Transverse colon (tissue), 4 donors: ENCODE data around the gene THNSL1. TPM values are rescaled to one million over a fixed set of nuclear protein-coding genes. Genes with fewer than 3 reads are reported as not detected.

Experiments used
- DNase-seq: peaks from one replicate; pipeline ENCODE4 v3.0.0-alpha.2; 2019
- H3K27ac ChIP-seq, 4 donors: fragments of 200-600 bp; sonication (generic); 2 replicates each; pipeline ENCODE4 v1.5.1; 2016 to 2018; ENCODE audit warnings: inconsistent platforms in 4 of 4
- H3K27me3 ChIP-seq: fragments of 200-600 bp; sonication (generic); 2 replicates; pipeline ENCODE4 v1.5.1; 2017; ENCODE audit warnings: inconsistent platforms
- H3K36me3 ChIP-seq, 4 donors: fragments of 200-600 bp; sonication (generic); 2 replicates each; pipeline ENCODE4 v1.5.1; 2017 to 2019; ENCODE audit warnings: inconsistent platforms in 4 of 4
- H3K4me1 ChIP-seq, 4 donors: fragments of 200-600 bp; sonication (generic); 2 replicates each; pipeline ENCODE4 v1.5.1; 2017 to 2020; ENCODE audit warnings: inconsistent platforms in 4 of 4
- H3K4me3 ChIP-seq, 4 donors: fragments of 200-600 bp; sonication (generic); 1 replicate in 1 of 4; 2 replicates in 3 of 4; pipeline versions ENCODE4 v1.5.1 to v1.6.1; 2017 to 2019; ENCODE audit warnings: inconsistent platforms in 4 of 4
- H3K9me3 ChIP-seq, 2 donors: fragments of 200-600 bp; sonication (generic); 2 replicates each; pipeline ENCODE4 v1.5.1; 2017 to 2019; ENCODE audit warnings: inconsistent platforms in 2 of 2
- EP300 ChIP-seq: sonication (generic); formaldehyde crosslinking; IDR thresholded peaks from one replicate; pipeline ENCODE4 v1.6.1; 2017; ENCODE audit warnings: antibody characterized with exemption, low read depth
- POLR2A ChIP-seq: fragments of 450-650 bp; IDR thresholded peaks from one replicate; pipeline ENCODE4 v1.6.1; 2016; ENCODE audit warnings: antibody characterized with exemption, mild to moderate bottlenecking, moderate library complexity
- POLR2AphosphoS5 ChIP-seq, 3 donors: sonication (generic); formaldehyde crosslinking; IDR thresholded peaks; one replicate each; pipeline ENCODE4 v1.6.1; 2016; ENCODE audit warnings: antibody characterized with exemption in 3 of 3
- WGBS, 2 donors: methylation state at CpG; one replicate each; pipeline ENCODE4 v1.1.5; 2018; ENCODE audit warnings: low coverage in 1 of 2; 5-methylcytosine and 5-hydroxymethylcytosine counted together
- in situ Hi-C, 4 donors: fragments of 200-750 bp; cut with MboI; loops; one replicate each; pipeline versions ENCODE4 v1.15.0 to v1.15.1; 2017; ENCODE audit warnings: low sequenced_read_pairs in 3 of 4, low pct_ligation_motif_present in 1 of 4, low pct_unique_long_range_greater_than_20kb in 1 of 4
- intact Hi-C: fragments of 100-400 bp; cut with DNase I; formaldehyde crosslinking; loops from one replicate; pipeline ENCODE4 v1.15.1; 2023; ENCODE audit warnings: low total_unique reads
- total RNA-seq, 4 donors: library from RNA; depleted of rRNA; stranded (reverse); fragments of >200 nt; gene quantifications; one replicate each; pipeline ENCODE4 v1.1.0, GENCODE V29; 2016
- TF ChIP-seq, protein P1 (sequence below), 5 experiments: fragments of 200-600 bp in 3 of 5; fragments of 450-650 bp in 2 of 5; sonication (generic) in 3 of 5; IDR thresholded peaks; 1 replicate in 2 of 5; 2 replicates in 3 of 5; pipeline ENCODE4 v1.5.1; 2016 to 2017; ENCODE audit warnings: antibody characterized with exemption in 5 of 5, inconsistent platforms in 3 of 5, mild to moderate bottlenecking in 2 of 5, moderate library complexity in 1 of 5

The THNSL1 gene
- total RNA-seq, 4 donors from 2014 or later = 0.60 to 2.2 (median 2.0) TPM

DNA sequence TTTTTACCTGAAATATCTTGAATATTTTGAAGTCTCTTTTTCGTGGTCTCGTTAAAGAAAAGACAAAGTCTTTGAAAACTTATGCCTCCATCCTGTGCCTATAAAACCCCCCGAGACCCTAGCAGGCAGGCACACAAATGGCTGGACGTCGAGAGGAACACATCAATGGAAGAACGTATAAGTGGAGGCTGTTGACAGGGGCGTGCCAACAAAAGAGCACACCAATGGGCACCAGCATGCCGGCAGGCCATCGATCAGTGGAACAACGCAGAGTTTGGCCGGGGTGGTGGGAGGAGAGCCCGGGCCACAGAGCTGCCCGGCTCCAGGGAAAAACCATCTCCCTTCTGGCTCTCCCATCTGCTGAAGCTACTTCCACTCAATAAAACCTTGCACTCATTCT lies 25.1 kb upstream of the THNSL1 start:
- H3K27ac ChIP-seq = no peak overlapping the region
- intact Hi-C loops (no loop called here), in situ Hi-C loops (loop anchor here in 3 of 4 donors (25.0 kb wide), 1 partner anchor 354 kb away; no protein-coding TSS in a partner anchor)
- WGBS, 2 donors = 88 to 91% methylated on average over 7 to 13 of the region's 13 CpGs
- no peaks in the 10 kb centered on the region for H3K27me3 ChIP-seq
- no peak overlapping the region for H3K4me3 ChIP-seq
- H3K9me3 ChIP-seq = no peaks in the 10 kb centered on the region
- no peaks in the 10 kb centered on the region for H3K36me3 ChIP-seq
- DNase-seq = no peak
- no peaks in the 10 kb centered on the region for H3K4me1 ChIP-seq
- TF ChIP-seq POLR2AphosphoS5 (IDR thresholded peaks at IDR 0.05) = no peak
- no peak for TF ChIP-seq POLR2A
- TF ChIP-seq EP300 = no peak
- TF ChIP-seq, protein P1, sequence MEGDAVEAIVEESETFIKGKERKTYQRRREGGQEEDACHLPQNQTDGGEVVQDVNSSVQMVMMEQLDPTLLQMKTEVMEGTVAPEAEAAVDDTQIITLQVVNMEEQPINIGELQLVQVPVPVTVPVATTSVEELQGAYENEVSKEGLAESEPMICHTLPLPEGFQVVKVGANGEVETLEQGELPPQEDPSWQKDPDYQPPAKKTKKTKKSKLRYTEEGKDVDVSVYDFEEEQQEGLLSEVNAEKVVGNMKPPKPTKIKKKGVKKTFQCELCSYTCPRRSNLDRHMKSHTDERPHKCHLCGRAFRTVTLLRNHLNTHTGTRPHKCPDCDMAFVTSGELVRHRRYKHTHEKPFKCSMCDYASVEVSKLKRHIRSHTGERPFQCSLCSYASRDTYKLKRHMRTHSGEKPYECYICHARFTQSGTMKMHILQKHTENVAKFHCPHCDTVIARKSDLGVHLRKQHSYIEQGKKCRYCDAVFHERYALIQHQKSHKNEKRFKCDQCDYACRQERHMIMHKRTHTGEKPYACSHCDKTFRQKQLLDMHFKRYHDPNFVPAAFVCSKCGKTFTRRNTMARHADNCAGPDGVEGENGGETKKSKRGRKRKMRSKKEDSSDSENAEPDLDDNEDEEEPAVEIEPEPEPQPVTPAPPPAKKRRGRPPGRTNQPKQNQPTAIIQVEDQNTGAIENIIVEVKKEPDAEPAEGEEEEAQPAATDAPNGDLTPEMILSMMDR (IDR thresholded peaks at IDR 0.05) = no peak

DNA sequence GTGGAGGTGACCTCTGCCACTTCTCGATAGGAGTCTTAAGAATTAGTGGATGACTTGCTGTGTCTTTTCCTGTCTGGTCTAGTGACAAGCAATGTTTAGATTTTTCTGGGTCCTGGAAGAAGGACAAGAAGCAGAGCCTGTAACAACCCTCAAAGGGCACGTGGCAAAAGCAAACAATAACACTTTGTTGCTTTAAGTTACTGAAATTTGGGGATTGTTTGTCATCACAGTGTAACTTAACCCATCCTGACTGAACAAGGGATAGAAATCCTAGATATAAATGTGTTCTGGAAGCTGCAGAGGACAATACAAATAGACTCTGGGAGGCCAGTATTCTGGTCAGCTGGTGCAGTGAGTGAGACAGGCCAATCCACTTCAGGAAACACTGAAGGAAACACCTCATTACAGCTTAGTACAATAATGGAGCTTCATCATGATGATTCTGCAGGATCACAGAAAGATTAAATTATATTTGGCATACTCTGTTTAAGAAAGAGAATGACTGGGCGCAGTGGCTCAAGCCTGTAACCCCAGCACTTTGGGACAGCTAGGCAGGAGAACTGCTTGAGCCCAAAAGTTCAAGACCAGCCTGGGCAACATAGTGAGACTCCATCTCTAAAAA lies 23.8 kb upstream of the THNSL1 start:
- in situ Hi-C loops (loop anchor here in 3 of 4 donors (25.0 kb wide), 1 partner anchor 355 kb away; no protein-coding TSS in a partner anchor), intact Hi-C loops (no loop called here)
- Histone ChIP-seq H3K27me3 (no peaks in the 10 kb centered on the region), H3K4me1 (no peaks in the 10 kb centered on the region), H3K36me3 (no peaks in the 10 kb centered on the region), H3K9me3 (no peaks in the 10 kb centered on the region), H3K27ac (no peak overlapping the region), H3K4me3 (no peak overlapping the region)
- 63 to 81% methylated on average over 2 to 3 of the region's 3 CpGs for WGBS, 2 donors
- TF ChIP-seq, protein P1 (IDR thresholded peaks at IDR 0.05) = no peak
- TF ChIP-seq EP300 = no peak
- no peak for TF ChIP-seq POLR2AphosphoS5 (IDR thresholded peaks at IDR 0.05)
- no peak for TF ChIP-seq POLR2A
- no peak for DNase-seq

DNA sequence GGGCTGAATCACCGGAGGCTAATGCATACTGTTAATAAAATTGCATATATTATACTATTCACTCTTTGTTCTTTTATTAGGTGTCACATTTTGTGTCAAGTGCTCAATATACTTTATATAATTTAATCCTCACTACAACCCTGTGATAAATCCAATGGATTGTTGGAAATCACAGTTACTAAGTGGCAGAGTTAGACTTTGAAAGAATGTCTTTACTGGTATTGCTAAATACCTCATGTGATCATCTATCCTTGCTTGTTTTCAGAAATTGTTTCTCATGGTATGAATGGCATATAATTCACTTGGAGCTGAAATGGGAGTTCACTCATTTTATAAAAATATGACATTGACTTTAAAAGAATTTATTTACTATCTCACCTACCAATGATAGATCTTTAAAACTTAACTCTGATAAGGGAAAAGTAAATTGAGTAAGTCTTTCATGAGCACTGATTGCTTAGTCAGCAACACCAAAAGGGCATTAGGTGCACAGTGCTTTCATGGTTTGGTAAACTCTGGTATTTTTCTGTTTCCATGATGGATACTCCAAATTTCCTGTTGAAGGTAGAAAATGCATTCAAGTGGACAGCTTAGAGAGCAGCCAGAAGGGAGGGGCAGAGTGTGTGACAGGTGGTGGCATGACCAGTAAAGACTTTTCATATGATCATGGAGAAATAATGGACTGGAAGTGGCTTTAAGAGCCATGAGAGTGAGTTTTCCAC lies 23.0 kb upstream of the THNSL1 start:
- no peak for DNase-seq
- no peaks in the 10 kb centered on the region for H3K36me3 ChIP-seq
- no peak for TF ChIP-seq POLR2AphosphoS5 (IDR thresholded peaks at IDR 0.05)
- TF ChIP-seq EP300 = no peak
- TF ChIP-seq, protein P1 (IDR thresholded peaks at IDR 0.05) = no peak
- TF ChIP-seq POLR2A = no peak
- in situ Hi-C loops (loop anchor here in 3 of 4 donors (25.0 kb wide), 1 partner anchor 356 kb away; no protein-coding TSS in a partner anchor), intact Hi-C loops (no loop called here)
- H3K27ac ChIP-seq = no peak overlapping the region
- H3K9me3 ChIP-seq = no peaks in the 10 kb centered on the region
- no peaks in the 10 kb centered on the region for H3K4me1 ChIP-seq
- H3K4me3 ChIP-seq = no peak overlapping the region
- 83 to 93% methylated on average over 1 of the region's 1 CpG for WGBS, 2 donors
- H3K27me3 ChIP-seq = no peaks in the 10 kb centered on the region

DNA sequence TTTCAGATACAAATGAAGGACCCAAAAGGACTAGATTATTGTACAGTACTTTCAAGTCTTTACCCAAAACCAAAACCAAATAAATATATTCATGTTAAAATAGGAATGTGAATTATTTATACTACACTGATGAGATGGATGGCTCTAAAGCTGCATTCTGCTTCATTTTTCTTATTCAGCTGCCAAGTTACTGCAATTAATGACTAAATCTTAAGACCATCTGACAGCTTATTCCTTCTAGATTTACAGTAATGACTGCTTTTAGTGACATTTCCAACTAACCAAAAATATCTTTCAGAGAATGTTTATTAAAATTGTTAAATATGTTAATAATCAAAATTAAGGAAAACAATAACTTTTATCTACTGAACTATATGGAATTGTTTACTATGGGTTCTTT lies 21.3 kb upstream of the THNSL1 start:
- H3K4me1 ChIP-seq = no peaks in the 10 kb centered on the region
- H3K27me3 ChIP-seq = no peaks in the 10 kb centered on the region
- no peaks in the 10 kb centered on the region for H3K36me3 ChIP-seq
- intact Hi-C loops = no loop called here
- TF ChIP-seq POLR2A (no peak), EP300 (no peak), POLR2AphosphoS5 (IDR thresholded peaks at IDR 0.05) (no peak)
- TF ChIP-seq, protein P1 (IDR thresholded peaks at IDR 0.05) = no peak
- no peak overlapping the region for H3K27ac ChIP-seq
- H3K4me3 ChIP-seq = no peak overlapping the region
- no peak for DNase-seq
- H3K9me3 ChIP-seq = no peaks in the 10 kb centered on the region
- in situ Hi-C loops = loop anchor here in 3 of 4 donors (25.0 kb wide), 1 partner anchor 358 kb away; no protein-coding TSS in a partner anchor
